NT2/D1 (cell line): ENCODE results near the gene GDF7.

Experiments
- SUZ12 ChIP-seq: IDR thresholded peaks from 2 replicates; pipeline ENCODE4 v1.6.1; 2011; ENCODE audit not compliant: insufficient read length, insufficient read depth; ENCODE audit errors: extremely low read depth
- YY1 ChIP-seq: IDR thresholded peaks from 2 replicates; pipeline ENCODE4 v1.6.1; 2011; ENCODE audit not compliant: insufficient read length, insufficient read depth
- ZNF274 ChIP-seq: IDR thresholded peaks from 2 replicates; pipeline ENCODE4 v1.6.1; 2011; ENCODE audit warnings: mild to moderate bottlenecking, low read depth, low read length

GRCh38 chr2:20678086-20678395 is 11.1 kb downstream of the GDF7 start:
- TF ChIP-seq SUZ12 (no peak), YY1 (no peak), ZNF274 (no peak)
